NB4 (cell line): Measurements from ENCODE around the gene PHC3.

Source experiments
- DNase-seq: peaks from one replicate; pipeline ENCODE4 v3.0.0; 2010; ENCODE audit warnings: low read depth
- H3K4me3 ChIP-seq: one replicate; pipeline ENCODE4 v1.5.1; 2011; ENCODE audit warnings: mild to moderate bottlenecking, low read depth, low read length, moderate library complexity
- MYC ChIP-seq: IDR thresholded peaks from 2 replicates; pipeline ENCODE4 v1.6.1; 2011; ENCODE audit warnings: low read depth, low read length
- POLR2A ChIP-seq: IDR thresholded peaks from 2 replicates; pipeline ENCODE4 v1.6.1; 2011; ENCODE audit warnings: mild to moderate bottlenecking; ENCODE audit not compliant: insufficient read length; ENCODE audit errors: extremely low read depth
- TF ChIP-seq, protein P1 (sequence below): IDR thresholded peaks from one replicate; pipeline ENCODE4 v1.5.1; 2012; ENCODE audit warnings: low read depth, low read length
- TF ChIP-seq, protein P2 (sequence below): IDR thresholded peaks from 2 replicates; pipeline ENCODE4 v1.6.1; 2011; ENCODE audit warnings: low read depth, low read length

The PHC3 gene

DNA sequence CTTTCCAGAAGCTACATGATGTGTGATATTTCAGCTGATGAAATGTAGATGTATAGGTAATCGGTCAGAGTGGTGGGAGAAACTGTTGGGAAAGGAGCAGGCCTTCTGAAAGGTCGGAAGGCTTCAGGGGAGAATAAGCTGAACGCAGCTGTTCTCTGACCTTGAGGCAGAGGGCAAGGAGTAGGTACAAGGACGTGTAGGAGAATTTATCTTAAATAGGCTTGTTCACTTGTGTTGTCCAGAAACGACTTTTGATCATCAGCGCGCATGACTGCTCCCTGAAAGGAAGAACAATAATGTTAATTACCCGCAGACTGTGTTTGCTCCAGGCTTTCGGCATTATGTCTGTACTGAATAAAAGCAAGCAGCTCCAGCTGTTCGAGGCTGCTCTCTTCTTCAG lies 104.2 kb downstream of the PHC3 start:
- no peak overlapping the region for H3K4me3 ChIP-seq
- no peak for DNase-seq
- no peak for TF ChIP-seq MYC
- TF ChIP-seq, protein P1, sequence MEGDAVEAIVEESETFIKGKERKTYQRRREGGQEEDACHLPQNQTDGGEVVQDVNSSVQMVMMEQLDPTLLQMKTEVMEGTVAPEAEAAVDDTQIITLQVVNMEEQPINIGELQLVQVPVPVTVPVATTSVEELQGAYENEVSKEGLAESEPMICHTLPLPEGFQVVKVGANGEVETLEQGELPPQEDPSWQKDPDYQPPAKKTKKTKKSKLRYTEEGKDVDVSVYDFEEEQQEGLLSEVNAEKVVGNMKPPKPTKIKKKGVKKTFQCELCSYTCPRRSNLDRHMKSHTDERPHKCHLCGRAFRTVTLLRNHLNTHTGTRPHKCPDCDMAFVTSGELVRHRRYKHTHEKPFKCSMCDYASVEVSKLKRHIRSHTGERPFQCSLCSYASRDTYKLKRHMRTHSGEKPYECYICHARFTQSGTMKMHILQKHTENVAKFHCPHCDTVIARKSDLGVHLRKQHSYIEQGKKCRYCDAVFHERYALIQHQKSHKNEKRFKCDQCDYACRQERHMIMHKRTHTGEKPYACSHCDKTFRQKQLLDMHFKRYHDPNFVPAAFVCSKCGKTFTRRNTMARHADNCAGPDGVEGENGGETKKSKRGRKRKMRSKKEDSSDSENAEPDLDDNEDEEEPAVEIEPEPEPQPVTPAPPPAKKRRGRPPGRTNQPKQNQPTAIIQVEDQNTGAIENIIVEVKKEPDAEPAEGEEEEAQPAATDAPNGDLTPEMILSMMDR, result no peak
- TF ChIP-seq, protein P2, sequence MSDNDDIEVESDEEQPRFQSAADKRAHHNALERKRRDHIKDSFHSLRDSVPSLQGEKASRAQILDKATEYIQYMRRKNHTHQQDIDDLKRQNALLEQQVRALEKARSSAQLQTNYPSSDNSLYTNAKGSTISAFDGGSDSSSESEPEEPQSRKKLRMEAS, result no peak
- no peak for TF ChIP-seq POLR2A

DNA sequence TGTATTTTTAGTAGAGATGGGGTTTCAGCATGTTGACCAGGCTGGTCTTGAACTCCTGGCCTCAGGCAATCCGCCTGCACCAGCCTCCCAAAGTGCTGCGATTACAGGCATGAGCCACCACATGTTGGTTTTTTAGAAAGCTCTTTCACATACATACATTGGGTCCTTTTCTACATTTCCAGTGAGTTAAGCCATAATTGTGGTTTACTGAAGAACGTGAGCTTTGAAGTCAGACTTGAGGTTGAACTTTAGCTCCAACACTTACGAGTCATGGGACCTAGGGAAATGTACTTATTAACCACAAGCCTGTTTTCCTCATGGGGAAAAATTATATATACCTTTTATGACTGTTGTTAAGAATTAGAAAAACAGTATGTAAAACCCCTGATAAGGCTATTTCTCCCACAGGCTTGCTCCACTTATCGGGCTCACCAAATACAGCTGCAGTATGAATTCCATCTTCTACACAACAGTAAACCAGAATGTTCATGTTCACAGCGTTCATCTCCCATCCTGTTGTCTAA lies 104.8 kb downstream of the PHC3 start:
- no peak for TF ChIP-seq POLR2A
- TF ChIP-seq, protein P1, result no peak
- TF ChIP-seq, protein P2, result no peak
- TF ChIP-seq MYC, result no peak
- DNase-seq, result peak; percentile 45
- no peak overlapping the region for H3K4me3 ChIP-seq

DNA sequence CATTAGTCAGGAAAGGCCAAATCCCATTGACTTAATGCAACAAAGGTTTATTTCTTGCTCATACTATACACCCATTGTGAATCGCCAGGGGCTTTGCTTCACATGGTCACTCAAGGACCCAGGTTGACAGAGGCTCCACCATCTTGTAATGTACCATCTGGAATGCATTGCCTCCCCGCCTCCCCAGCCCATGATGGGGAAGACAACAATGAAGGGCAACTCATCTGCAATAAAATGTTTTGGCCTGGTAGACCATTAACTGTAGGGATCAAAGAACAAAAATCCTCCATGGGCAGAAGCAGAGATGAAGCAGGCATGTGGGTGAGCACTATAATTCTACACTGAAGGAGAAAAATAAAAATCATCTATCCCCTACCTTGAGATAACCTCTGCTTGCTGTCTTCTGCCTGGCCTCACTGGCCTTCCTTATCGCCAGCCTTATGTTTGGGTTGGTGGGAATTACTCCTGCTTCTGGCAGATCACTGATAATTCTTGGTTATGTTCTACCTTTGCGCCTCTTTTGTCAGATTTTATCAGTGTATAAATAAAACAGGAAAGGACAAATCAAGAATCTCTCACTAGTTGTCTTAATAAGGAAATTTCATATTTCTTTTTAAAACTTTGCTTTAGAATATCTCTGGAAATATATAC lies 106.0 kb downstream of the PHC3 start:
- no peak for DNase-seq
- H3K4me3 ChIP-seq, result no peak overlapping the region
- TF ChIP-seq MYC, result no peak
- TF ChIP-seq, protein P2, result no peak
- TF ChIP-seq POLR2A, result no peak
- TF ChIP-seq, protein P1, result no peak

DNA sequence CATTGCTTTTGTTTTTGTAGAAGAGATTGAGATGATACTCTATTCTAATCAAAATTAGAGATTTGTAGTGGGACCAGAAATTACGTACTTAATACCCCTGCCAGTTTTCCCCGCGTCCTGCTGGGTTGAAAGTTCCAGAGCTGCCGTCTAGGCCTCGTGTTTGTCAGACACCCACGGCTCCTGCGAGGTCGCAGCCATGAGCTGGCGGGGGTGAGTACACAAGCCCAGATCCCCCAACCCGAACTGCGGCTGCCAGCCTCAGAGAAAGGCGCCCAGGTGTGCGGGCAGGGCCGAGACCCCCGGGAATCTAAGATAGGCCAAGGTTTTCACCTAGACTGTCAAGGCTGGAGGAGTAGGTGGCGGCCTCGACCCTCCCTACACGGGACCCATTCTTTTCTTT lies 117.4 kb downstream of the PHC3 start:
- TF ChIP-seq, protein P1, result no peak
- TF ChIP-seq POLR2A, result no peak
- TF ChIP-seq MYC, result no peak
- TF ChIP-seq, protein P2, result no peak
- DNase-seq, result no peak
- no peak overlapping the region for H3K4me3 ChIP-seq

DNA sequence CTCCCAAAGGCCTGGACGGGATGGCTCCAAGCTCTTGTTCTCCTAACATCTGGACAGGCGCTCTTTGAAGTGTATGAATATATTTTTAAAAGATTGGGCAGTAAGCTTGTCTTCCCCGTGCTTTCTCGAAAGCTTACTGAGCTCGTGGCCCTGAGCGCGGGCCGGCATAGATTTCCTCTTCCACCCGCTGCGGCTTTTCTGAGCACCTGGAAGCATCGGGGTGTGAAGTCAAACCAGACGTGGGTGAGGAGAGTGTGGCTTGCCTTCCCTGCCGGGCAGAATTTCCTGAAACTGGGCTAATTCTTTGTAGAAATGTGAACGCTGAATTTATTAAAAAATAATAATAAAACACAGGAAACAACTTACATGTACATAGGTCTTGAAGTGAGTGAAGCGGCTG lies 117.8 kb downstream of the PHC3 start:
- DNase-seq, result no peak
- H3K4me3 ChIP-seq, result no peak overlapping the region
- TF ChIP-seq, protein P2, result no peak
- TF ChIP-seq MYC, result no peak
- no peak for TF ChIP-seq POLR2A
- TF ChIP-seq, protein P1, result no peak
